A549 treated with ZK216348 at 1 μM for 4 hours (cell line): ENCODE results near the gene LSM7. TPM values are rescaled to one million over a fixed set of nuclear protein-coding genes. Genes with fewer than 3 reads are reported as not detected.

Source experiments
- total RNA-seq: library from RNA; stranded (reverse); fragments of 200-300 nt; extraction: Qiagen RNA extraction; gene quantifications from 5 replicates; pipeline ENCODE4 v1.2.3, GENCODE V29; 2022; ENCODE audit warnings: low read depth

Gene LSM7
- 135 to 172 TPM (median 154 TPM) in 5 replicates for total RNA-seq

DNA sequence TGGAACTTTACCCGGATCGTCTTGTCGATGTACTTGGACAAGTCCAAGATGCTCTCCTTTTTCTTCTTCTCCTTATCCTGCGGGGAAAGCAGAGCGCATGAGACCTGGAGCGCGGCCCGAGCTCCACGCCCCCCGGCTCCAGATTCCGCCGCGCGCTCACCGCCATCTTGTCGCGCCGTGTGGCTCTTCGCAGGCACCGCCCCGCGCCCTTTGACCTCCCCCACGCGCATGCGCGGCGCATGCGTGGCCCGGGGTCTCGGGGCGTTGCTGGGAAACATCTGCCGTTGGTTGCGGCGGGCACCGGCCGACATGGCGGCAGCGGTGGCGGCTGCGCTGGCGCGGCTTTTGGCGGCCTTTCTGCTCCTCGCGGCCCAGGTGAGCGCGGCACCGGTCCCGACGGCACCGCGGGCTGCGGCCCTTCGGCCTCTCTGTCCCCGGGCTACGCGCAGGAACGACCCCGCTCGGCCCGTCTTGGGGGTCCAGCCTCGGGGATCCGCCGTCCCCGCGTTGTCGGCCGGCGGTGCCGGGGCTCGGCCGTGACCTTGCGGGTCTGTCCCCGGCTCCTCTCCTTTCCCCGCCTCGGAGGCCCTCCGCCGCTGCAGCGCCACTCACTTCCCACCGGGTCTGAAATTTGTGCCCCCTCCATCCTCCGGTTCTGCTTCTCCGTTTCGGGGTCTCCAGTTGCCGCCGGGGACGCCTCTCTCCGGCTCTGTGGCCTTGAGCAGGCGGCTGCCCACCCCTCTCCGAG, at the start of gene LSM7, which contains the start of gene SPPL2B:
Gene LSM7 (minus strand): TSS at position 186 of the 748 bp plus-strand sequence. CDS start 20 bp downstream, at position 166.
Gene SPPL2B (plus strand): TSS at position 284 of the 748 bp plus-strand sequence. CDS start 26 bp downstream, at position 310.

DNA sequence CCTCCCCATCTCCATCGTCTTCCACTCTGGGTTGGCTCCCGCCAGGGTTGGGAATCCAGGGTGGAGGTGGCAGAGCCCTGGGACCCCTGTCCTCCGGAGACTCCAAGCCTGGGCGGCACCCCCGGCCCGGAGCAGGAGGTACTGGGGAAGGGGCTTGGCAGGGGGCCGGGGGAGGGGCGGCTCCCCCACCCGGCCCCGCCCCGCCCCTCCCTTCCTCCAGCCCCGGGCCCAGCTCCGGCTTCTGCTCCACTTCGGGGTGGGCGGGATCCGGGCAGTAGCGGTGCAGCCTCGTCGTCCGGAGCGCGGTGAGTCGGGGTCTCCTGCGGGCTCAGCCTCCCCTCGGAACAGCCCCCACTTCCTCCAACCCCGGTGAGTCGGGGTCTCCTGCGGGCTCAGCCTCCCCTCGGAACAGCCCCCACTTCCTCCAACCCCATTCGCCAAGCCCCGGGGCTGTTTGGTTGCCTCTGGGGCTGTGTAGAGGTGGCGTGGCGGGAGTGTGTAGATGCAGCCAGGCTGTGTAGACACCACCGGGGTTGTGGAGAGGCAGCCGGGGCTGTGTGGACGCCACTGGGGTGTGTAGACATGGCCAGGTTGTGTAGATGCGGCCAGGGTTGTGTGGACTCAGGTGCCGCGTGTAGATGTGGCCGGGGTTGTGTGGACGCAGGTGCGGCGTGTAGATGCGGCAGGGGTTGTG, 31.8 kb upstream of the LSM7 start, which contains the start of gene TMPRSS9:
Gene TMPRSS9 (plus strand): TSS at position 274 of the 694 bp plus-strand sequence. CDS start 29,521 bp downstream, outside the sequence.

DNA sequence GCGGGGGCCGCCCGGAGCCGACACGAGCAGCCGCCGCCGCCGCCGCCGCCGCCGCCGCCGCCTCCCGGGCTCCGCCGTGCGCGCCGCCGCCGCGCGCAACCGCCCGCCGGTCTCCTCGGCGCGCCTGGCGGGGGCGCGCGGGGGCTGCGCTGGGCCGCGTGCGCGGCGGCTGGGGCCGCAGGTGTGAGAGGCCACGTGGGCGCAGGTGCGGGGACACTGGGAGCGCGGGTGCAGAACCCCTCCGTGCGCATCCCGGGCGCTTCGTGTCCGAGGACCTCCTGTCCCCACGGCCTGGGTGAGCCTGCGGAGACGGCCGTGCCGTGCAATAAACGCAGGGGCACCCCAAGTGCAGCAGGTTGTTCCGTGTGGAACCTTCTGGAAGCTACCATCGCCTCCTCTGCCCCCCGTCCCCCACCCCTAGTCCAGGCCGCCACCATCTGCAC, 20.3 kb downstream of the LSM7 start, which contains the start of gene LINGO3:
Gene LINGO3 (minus strand): TSS at position 41 of the 443 bp plus-strand sequence. CDS start 16,378 bp downstream, outside the sequence.

DNA sequence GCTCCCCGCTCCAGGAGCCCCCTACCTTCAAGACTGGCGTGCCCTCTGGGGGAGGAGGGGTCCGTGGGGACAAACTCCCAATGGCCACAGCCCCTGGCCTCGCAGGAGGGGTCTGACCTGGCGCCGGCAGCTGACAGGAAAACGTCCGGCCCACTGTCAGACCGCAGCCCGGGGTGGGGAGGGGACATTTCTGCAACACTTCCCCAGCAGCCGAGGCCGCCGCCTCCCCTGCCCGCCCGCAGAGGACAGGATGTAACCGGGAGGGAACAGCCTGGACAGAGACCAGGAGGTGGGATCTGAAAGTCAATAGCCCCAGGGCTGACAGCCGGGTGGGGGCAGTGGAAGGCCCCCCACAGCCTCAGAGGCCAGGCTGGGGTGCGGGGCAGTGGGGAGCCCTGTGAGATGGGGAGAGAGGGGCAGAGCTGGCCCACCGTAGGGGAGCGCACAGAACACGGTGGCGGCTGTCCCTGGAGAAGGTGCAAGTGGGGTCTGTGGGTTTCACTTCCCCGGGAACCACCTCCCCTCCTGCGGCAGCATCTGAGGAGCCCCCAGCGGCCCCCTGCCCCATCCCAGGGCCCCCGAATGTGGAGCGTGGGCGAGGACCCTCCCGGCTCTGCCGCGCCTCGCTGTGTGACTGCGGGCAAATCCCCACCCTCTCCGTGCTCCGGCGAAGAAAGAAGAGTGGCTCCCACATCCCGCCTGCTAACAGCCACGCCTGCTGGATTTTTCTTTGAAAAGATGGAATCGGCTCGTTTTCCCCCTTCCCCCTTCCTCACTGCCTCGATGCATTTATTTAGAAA, 46.1 kb downstream of the LSM7 start, which contains the start of gene PEAK3:
Gene PEAK3 (minus strand): TSS at position 114 of the 800 bp plus-strand sequence. CDS start 1,244 bp downstream, outside the sequence.

Other genes starting within 250 kb of the LSM7 start
- gene MOB3A, start 232.3 kb downstream of the LSM7 start, total RNA-seq = 9.7 to 16.0 TPM (median 12.5 TPM) in 5 replicates
- 0.42 to 1.8 TPM (median 0.70 TPM) in 4 of 5 replicates, not detected in the other for gene IZUMO4, start 231.7 kb downstream of the LSM7 start, total RNA-seq
- 43.3 to 77.0 TPM (median 72.5 TPM) in 5 replicates for gene AP3D1, start 177.0 kb downstream of the LSM7 start, total RNA-seq
- 7.2 to 17.5 TPM (median 16.5 TPM) in 5 replicates for gene DOT1L, start 164.7 kb downstream of the LSM7 start, total RNA-seq
- 30.0 to 62.7 TPM (median 56.1 TPM) in 5 replicates for gene PLEKHJ1, start 92.3 kb downstream of the LSM7 start, total RNA-seq
- 55.3 to 77.1 TPM (median 72.5 TPM) in 5 replicates for gene SF3A2, start 91.8 kb downstream of the LSM7 start, total RNA-seq
- 5.3 to 22.3 TPM (median 16.9 TPM) in 5 replicates for gene AMH, start 79.3 kb downstream of the LSM7 start, total RNA-seq
- gene JSRP1, start 72.2 kb downstream of the LSM7 start, total RNA-seq = 0.49 to 1.8 TPM (median 0.87 TPM) in 4 of 5 replicates, not detected in the other
- gene PEAK3, start 46.4 kb downstream of the LSM7 start, total RNA-seq = 0.07 TPM in 1 of 5 replicates, not detected in the others
- not detected in 5 replicates for gene LINGO3, start 20.4 kb downstream of the LSM7 start, total RNA-seq
- gene SPPL2B, start 98 bp upstream of the LSM7 start, total RNA-seq = 8.3 to 27.9 TPM (median 21.2 TPM) in 5 replicates
- gene TMPRSS9, start 31.7 kb upstream of the LSM7 start, total RNA-seq = 0.04 TPM in 1 of 5 replicates, not detected in the others
- 48.7 to 125 TPM (median 112 TPM) in 5 replicates for gene TIMM13, start 99.0 kb upstream of the LSM7 start, total RNA-seq
- 51.1 to 89.2 TPM (median 88.5 TPM) in 5 replicates for gene LMNB2, start 128.4 kb upstream of the LSM7 start, total RNA-seq
- 70.8 to 82.8 TPM (median 78.0 TPM) in 5 replicates for gene GADD45B, start 147.5 kb upstream of the LSM7 start, total RNA-seq